ENCODE data around the gene CABP4. TPM values are rescaled to one million over a fixed set of nuclear protein-coding genes. Genes with fewer than 3 reads are reported as not detected.
A peak's percentile ranks its signal among the peaks of the same experiment; 100 is the strongest.

The CABP4 gene
- total and polyA plus RNA-seq, 2 donors (not counting 3 experiments of a cell fraction or from before 2014, with no cell fraction given): 2.4 to 5.0 TPM

- POLR2A ChIA-PET: interaction anchor here (0.9 kb wide), 1 partner anchor 81 kb away, joined by 3 read pairs; the partner anchor contains the start of gene PPP1CA
- DNase-seq (ENCODE audit: low read depth, low spot score) (no peak), FAIRE-seq (no peak)
- Histone ChIP-seq H3K9ac (replicated peaks; ENCODE audit: extremely low read depth, insufficient read depth, low read length) (peak overlapping the region; percentile 66), H3K9me3 (replicated peaks; ENCODE audit: control insufficient read depth, insufficient read depth, low read length) (no peaks in the 10 kb centered on the region), H2AFZ (ENCODE audit: low read depth, low read length) (peak overlapping the region; percentile 59), H3K4me1 (ENCODE audit: control insufficient read depth, extremely low read depth, insufficient read depth, low read length) (no peaks in the 10 kb centered on the region), H3K27me3 (ENCODE audit: control insufficient read depth in 2 of 2, insufficient read depth in 2 of 2, low read length in 2 of 2) (no peaks in the 10 kb centered on the region), H3K27ac (ENCODE audit: insufficient read depth, low read depth, low read length) (peak overlapping the region; percentile 40), H4K20me1 (replicated peaks; ENCODE audit: control insufficient read depth, extremely low read depth, insufficient read depth, low read length) (no peaks in the 10 kb centered on the region), H3K9me1 (replicated peaks; ENCODE audit: control insufficient read depth, extremely low read depth, insufficient read depth, low read length) (no peaks in the 10 kb centered on the region), H3K36me3 (ENCODE audit: control insufficient read depth in 2 of 2, extremely low read depth in 1 of 2, insufficient read depth in 2 of 2, low read length in 2 of 2) (peaks cover 0 to 1% of the 10 kb centered on the region in 2 experiments), H3K4me3 (replicated peaks in 1 of 3; ENCODE audit: insufficient read depth in 1 of 3, low read depth in 1 of 3, low read length in 3 of 3) (peak overlapping the region; percentile 29 to 72 (median 46)), H3K79me2 (ENCODE audit: control insufficient read depth, insufficient read depth, low read length) (no peaks in the 10 kb centered on the region), H3K4me2 (ENCODE audit: insufficient read depth, low read length) (peak overlapping the region; percentile 84)
- TF ChIP-seq MAX (IDR thresholded peaks at IDR 0.05; ENCODE audit: insufficient read depth, insufficient read length) (no peak), JUN (IDR thresholded peaks at IDR 0.05; ENCODE audit: borderline replicate concordance, insufficient read depth, insufficient read length, low read depth) (no peak), FOS (IDR thresholded peaks at IDR 0.05; ENCODE audit: borderline replicate concordance, insufficient read depth, low read length) (no peak), POLR2A (IDR thresholded peaks at IDR 0.05; ENCODE audit: low read depth, low read length) (no peak), POLR2AphosphoS5 (IDR thresholded peaks at IDR 0.05; ENCODE audit: insufficient read depth, low read depth, low read length) (no peak), EZH2 (IDR thresholded peaks at IDR 0.05; ENCODE audit: borderline replicate concordance, low read depth, low read length, severe bottlenecking) (no peak), MYC (IDR thresholded peaks at IDR 0.05; ENCODE audit: low read depth, low read length) (no peak), GATA2 (IDR thresholded peaks at IDR 0.05; ENCODE audit: insufficient read depth, insufficient read length, low read depth, low read length) (no peak), CTCF (IDR thresholded peaks at IDR 0.05; ENCODE audit: extremely low read depth in 1 of 2, insufficient read depth in 1 of 2, low read depth in 1 of 2, low read length in 2 of 2) (no peak)
- dilution Hi-C loops (cut with MboI; ENCODE audit: extremely low pct_ligation_motif_present, low sequenced_read_pairs): no loop called here
- CTCF ChIA-PET: interaction anchor here (0.7 to 1.2 kb wide), 4 partner anchors 10 to 81 kb away, joined by 3 to 11 read pairs (median 4); partner anchors contain the start of genes GPR152 and PPP1CA
- intact Hi-C loops (cut with micrococcal nuclease): no loop called here
- BruUV-seq (replicated peaks): TSS peak; percentile 90
These were observed 27.2 kb downstream of the CABP4 start for GRCh38 chr11:67482275-67482826.
